Kidney epithelial cell (primary cell): Measurements from ENCODE around the gene SLC39A11. TPM values are rescaled to one million over a fixed set of nuclear protein-coding genes. Genes with fewer than 3 reads are reported as not detected.

Experiments
- DNase-seq: peaks from one replicate; pipeline ENCODE4 v3.0.0-alpha.2; 2010; ENCODE audit warnings: low read depth
- H3K27me3 ChIP-seq: 2 replicates; pipeline ENCODE4 v1.6.0; 2011; ENCODE audit warnings: low read length; ENCODE audit not compliant: control insufficient read depth, insufficient read depth
- H3K36me3 ChIP-seq: 2 replicates; pipeline ENCODE4 v1.5.1; 2011; ENCODE audit warnings: low read length; ENCODE audit not compliant: control insufficient read depth, insufficient read depth
- H3K4me3 ChIP-seq: 2 replicates; pipeline ENCODE4 v1.5.1; 2011; ENCODE audit warnings: low read depth, mild to moderate bottlenecking, control low read depth, low read length
- total RNA-seq: library from RNA; depleted of rRNA; stranded (reverse); fragments of >200 nt; gene quantifications from 2 replicates; pipeline ENCODE4 v1.2.3, GENCODE V29; 2015
- TF ChIP-seq, protein P1 (sequence below): IDR thresholded peaks from 2 replicates; pipeline ENCODE4 v1.5.1; 2011; ENCODE audit warnings: mild to moderate bottlenecking, moderate library complexity, low read length, control low read depth, inconsistent platforms; ENCODE audit not compliant: insufficient read depth, poor library complexity, severe bottlenecking

Gene SLC39A11
- total RNA-seq, 1 donor from 2014 or later = 13.0 TPM

DNA sequence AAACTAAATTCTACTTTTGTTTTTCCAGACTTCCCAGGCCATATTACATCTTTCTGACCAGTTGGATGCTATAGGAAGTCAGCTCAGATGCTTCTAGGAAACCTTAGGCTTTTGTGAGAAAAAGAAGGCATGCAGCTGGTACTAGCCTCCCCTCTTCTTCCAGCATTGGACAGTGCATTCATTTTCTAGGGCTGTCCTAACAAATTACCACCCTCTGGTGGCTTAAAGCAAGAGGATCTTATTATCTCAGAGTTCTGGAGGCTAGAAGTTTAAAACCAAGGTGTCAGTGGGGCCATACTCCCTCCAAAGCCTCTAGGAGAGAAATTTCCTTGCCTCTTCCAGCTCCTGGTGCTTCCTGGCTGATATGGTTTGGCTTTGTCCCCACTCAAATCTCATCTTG, 467.8 kb downstream of the SLC39A11 start:
- no peak overlapping the region for H3K4me3 ChIP-seq
- H3K27me3 ChIP-seq = no peaks in the 10 kb centered on the region
- H3K36me3 ChIP-seq = no peaks in the 10 kb centered on the region
- TF ChIP-seq, protein P1, sequence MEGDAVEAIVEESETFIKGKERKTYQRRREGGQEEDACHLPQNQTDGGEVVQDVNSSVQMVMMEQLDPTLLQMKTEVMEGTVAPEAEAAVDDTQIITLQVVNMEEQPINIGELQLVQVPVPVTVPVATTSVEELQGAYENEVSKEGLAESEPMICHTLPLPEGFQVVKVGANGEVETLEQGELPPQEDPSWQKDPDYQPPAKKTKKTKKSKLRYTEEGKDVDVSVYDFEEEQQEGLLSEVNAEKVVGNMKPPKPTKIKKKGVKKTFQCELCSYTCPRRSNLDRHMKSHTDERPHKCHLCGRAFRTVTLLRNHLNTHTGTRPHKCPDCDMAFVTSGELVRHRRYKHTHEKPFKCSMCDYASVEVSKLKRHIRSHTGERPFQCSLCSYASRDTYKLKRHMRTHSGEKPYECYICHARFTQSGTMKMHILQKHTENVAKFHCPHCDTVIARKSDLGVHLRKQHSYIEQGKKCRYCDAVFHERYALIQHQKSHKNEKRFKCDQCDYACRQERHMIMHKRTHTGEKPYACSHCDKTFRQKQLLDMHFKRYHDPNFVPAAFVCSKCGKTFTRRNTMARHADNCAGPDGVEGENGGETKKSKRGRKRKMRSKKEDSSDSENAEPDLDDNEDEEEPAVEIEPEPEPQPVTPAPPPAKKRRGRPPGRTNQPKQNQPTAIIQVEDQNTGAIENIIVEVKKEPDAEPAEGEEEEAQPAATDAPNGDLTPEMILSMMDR = peak; percentile 15
- DNase-seq = no peak

DNA sequence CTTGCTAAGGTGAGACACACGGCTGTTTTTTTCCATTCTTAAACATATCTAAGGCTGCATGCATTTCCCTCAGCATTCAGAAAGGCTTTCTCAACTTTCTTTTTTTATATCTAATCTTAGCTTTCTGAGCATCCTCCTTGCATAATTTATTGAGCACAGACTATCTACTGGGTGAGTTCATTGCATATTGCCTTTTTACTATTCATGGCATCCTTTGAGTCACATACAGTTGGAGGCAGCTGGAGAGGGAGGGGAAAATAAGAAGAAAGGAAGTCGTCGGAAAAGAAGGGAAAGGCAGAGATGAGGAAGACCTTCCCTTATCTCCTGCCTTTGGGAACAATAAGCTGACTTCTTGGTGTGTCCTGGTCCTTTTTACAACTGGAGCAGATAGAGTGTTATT, 468.3 kb downstream of the SLC39A11 start:
- no peak overlapping the region for H3K4me3 ChIP-seq
- DNase-seq = no peak
- TF ChIP-seq, protein P1 = no peak
- H3K36me3 ChIP-seq = no peaks in the 10 kb centered on the region
- no peaks in the 10 kb centered on the region for H3K27me3 ChIP-seq

DNA sequence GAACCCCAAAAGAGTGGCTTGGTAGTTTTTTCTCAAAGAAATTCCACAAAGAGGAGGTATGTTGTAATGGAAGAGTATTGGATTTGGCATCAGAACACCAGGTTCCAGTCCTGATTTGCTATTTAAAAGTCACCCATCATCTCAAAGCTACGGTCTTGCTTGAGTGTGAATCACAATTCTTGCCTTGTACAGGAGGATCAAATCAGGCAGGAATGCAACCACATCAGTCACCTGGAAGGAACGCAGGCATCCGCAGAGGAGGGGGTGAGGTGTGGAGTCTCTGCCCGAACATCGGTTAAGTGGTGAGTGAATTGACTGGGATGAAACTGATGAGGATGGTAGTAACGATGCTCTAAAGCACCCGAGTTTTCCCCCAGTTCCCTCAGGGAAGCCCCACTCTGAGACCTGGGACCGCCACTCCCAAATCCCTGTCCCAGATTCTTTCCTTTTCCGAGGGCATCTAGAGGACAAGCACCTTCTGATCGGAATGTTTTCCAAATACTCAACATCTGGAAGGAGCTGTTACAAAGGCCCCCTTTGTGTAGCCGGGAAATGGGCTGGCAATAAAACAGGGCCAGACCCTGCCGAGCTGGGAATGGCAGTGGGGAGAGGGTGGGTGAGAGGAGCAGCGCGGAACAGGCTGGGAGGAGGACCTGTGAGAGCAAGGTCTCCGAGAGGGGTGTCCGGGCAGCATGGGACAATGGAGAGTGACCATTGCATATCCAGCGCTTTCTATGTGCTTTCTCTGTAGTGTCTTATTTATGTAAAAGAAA, 469.6 kb downstream of the SLC39A11 start:
- Histone ChIP-seq H3K4me3 (no peak overlapping the region), H3K36me3 (no peaks in the 10 kb centered on the region), H3K27me3 (no peaks in the 10 kb centered on the region)
- peak; percentile 73 for DNase-seq
- TF ChIP-seq, protein P1 = no peak

DNA sequence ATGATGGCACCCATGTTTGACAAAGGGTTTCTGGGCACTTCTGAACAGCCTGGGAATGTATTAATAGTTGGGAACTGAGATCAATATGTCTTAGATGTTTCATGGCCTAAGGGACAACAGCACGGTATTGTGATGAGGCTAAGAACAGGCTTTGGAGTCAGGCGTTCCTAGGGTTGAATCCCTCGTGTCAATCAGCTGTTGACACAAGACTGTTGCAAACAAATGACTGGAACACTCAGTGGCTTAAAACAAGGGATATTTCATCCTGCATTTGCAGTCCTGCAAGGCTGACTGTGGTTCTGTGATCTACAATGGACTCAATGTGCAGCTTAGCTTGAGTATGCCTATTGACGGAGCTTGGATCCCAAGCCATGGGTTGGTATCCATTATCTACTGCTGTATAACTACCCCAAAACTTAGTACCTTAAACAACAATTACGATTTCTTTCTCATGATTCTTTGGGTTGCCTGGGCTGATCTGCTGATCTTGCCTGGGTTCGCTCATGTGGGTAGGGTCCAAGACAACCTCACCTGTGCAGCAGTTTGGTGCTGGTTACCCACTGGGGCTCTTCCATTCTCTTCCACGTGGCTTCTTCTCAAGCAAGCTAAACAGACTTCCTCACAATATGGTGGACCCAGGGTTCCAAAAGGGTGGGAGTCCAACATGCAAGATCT, 472.4 kb downstream of the SLC39A11 start:
- TF ChIP-seq, protein P1 = no peak
- no peak for DNase-seq
- Histone ChIP-seq H3K4me3 (no peak overlapping the region), H3K27me3 (no peaks in the 10 kb centered on the region), H3K36me3 (no peaks in the 10 kb centered on the region)

DNA sequence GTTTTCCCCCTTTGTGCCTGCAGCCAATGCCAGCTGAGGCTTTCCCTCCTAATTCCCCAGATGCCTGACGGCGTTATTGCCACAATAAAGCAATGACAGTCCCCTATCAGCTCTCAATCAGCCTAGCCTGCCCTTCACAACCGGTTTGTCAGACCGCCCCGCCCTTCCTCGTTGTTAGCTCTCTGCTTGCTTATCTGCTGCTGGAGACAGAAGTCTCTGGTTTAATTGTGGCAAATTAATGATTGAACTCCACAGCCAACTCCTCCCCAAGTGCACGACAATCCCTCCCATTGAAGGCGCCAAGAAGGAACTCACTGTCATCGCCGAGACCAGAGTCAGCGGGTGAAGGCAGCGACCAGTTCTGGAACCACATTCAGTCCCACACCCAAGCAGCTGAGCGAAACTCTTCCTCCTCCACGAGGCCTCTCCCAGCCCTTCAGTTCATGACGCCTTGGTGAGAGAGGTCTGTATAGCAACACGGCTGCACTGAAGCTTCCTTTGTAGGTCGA, 474.4 kb downstream of the SLC39A11 start:
- Histone ChIP-seq H3K36me3 (no peaks in the 10 kb centered on the region), H3K27me3 (no peaks in the 10 kb centered on the region), H3K4me3 (no peak overlapping the region)
- TF ChIP-seq, protein P1 = no peak
- DNase-seq = no peak

DNA sequence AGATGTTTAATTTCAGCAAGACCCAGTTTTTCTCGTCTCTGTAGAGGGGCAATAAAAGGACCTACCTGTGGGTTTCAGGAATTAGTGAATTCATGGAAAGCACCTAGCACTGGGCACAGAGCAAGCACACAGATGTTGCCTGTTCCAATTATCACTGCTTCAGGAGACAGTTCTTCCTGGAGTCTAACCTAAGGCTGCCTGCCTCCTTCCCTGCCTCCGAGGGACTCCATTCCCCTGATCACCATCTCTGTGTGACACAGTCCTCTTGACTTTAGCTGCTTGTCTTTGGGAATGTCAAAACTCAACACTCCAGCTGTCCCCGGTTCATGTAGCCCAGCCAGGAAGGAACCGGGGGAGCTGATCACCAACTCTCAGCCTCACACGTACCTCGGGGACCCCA, 474.9 kb downstream of the SLC39A11 start:
- H3K27me3 ChIP-seq = no peaks in the 10 kb centered on the region
- TF ChIP-seq, protein P1 = no peak
- H3K4me3 ChIP-seq = no peak overlapping the region

More for the DNA sequence above, 474.9 kb downstream of the SLC39A11 start:
- DNase-seq = no peak
- no peaks in the 10 kb centered on the region for H3K36me3 ChIP-seq
